SU-DHL-6 (cell line): ENCODE measurements around the gene RAP1A.

Experiments
- H2AFZ ChIP-seq: fragments of 200-600 bp; sonication (generic); 2 replicates; pipeline ENCODE4 v1.6.1; 2014; ENCODE audit warnings: low read depth, mild to moderate bottlenecking, moderate library complexity, mixed read lengths, antibody characterized with exemption, low read length; ENCODE audit not compliant: severe bottlenecking
- H3F3A ChIP-seq: fragments of 200-600 bp; shearing (Covaris generic); 2 replicates; pipeline ENCODE4 v1.6.0; 2016; ENCODE audit warnings: antibody characterized with exemption, mild to moderate bottlenecking; ENCODE audit not compliant: insufficient read depth
- H3K27ac ChIP-seq: fragments of 200-600 bp; sonication (generic); 2 replicates; pipeline ENCODE4 v1.5.1; 2016; ENCODE audit warnings: low read depth, mild to moderate bottlenecking, low read length, moderate library complexity, mixed read lengths
- H3K27me3 ChIP-seq: fragments of 200-600 bp; sonication (generic), shearing (Covaris generic); 2 replicates; pipeline ENCODE4 v1.6.0; 2014; ENCODE audit warnings: mild to moderate bottlenecking, low read length
- H3K36me3 ChIP-seq: fragments of 200-600 bp; sonication (generic); 2 replicates; pipeline ENCODE4 v1.6.1; 2014; ENCODE audit warnings: mild to moderate bottlenecking, low read length, mixed read lengths
- H3K4me2 ChIP-seq: fragments of 300-600, 200-600 bp; shearing (Covaris generic), sonication (generic); 2 replicates; pipeline ENCODE4 v1.6.0; 2014; ENCODE audit warnings: low read length, low read depth, mild to moderate bottlenecking; ENCODE audit not compliant: poor library complexity, severe bottlenecking
- H3K4me3 ChIP-seq: fragments of 200-600 bp; sonication (generic); 2 replicates; pipeline ENCODE4 v1.5.1; 2014; ENCODE audit warnings: antibody characterized with exemption, low read length, mild to moderate bottlenecking, mixed read lengths; ENCODE audit not compliant: insufficient read depth, poor library complexity, severe bottlenecking
- H3K79me2 ChIP-seq: fragments of 200-600 bp; sonication (generic); 2 replicates; pipeline ENCODE4 v1.6.1; 2014; ENCODE audit warnings: mild to moderate bottlenecking, low read length, moderate library complexity; ENCODE audit not compliant: insufficient read depth
- H3K9ac ChIP-seq: fragments of 200-600 bp; sonication (generic); 2 replicates; pipeline ENCODE4 v1.7.0; 2014; ENCODE audit warnings: mild to moderate bottlenecking, low read length
- H3K9me2 ChIP-seq: fragments of 200-600 bp; sonication (generic); replicated peaks from 2 replicates; pipeline ENCODE4 v1.6.1; 2014; ENCODE audit warnings: low read length; ENCODE audit not compliant: insufficient read depth
- H3K9me3 ChIP-seq: fragments of 200-600 bp; sonication (generic); 2 replicates; pipeline ENCODE4 v1.6.1; 2014; ENCODE audit warnings: low read length, mixed read lengths; ENCODE audit not compliant: insufficient read depth
- H4K20me1 ChIP-seq: fragments of 200-600 bp; sonication (generic); 2 replicates; pipeline ENCODE4 v1.6.1; 2014; ENCODE audit warnings: low read depth, mild to moderate bottlenecking, antibody characterized with exemption, low read length, moderate library complexity, mixed read lengths
- CTCF ChIP-seq: fragments of 200-600 bp; sonication (generic); IDR thresholded peaks from one replicate; pipeline ENCODE4 v1.5.1; 2017; ENCODE audit warnings: antibody characterized with exemption, mild to moderate bottlenecking, low read length, moderate library complexity; ENCODE audit not compliant: insufficient read depth, poor library complexity, severe bottlenecking
- EZH2phosphoT487 ChIP-seq: fragments of 200-600 bp; sonication (generic), shearing (Covaris generic); conservative IDR thresholded peaks from 2 replicates; pipeline ENCODE4 v1.6.1; 2018; ENCODE audit warnings: mild to moderate bottlenecking, antibody characterized with exemption, low read length, moderate library complexity, mixed read lengths

RAP1A gene

GRCh38 chr1:111658622-111659021, 39.0 kb downstream of the RAP1A start:
- H4K20me1 ChIP-seq: peaks cover 21% of the 10 kb centered on the region
- no peak overlapping the region for H3K4me2 ChIP-seq
- peaks cover 97% of the 10 kb centered on the region for H3K79me2 ChIP-seq
- no peaks in the 10 kb centered on the region for H3K36me3 ChIP-seq
- no peaks in the 10 kb centered on the region for H3K27me3 ChIP-seq
- no peak overlapping the region for H3K9ac ChIP-seq
- H3K9me3 ChIP-seq: no peaks in the 10 kb centered on the region
- peaks cover 20% of the 10 kb centered on the region; the same call in 1 of the 2 replicates for H3F3A ChIP-seq
- H3K4me3 ChIP-seq: no peak overlapping the region
- H3K27ac ChIP-seq: no peak overlapping the region
- H3K9me2 ChIP-seq: no peaks in the 10 kb centered on the region
- H2AFZ ChIP-seq: no peak overlapping the region
- TF ChIP-seq CTCF (no peak), EZH2phosphoT487 (no peak)

GRCh38 chr1:111660204-111661150, 40.9 kb downstream of the RAP1A start:
- Histone ChIP-seq H3K27ac (peak overlapping the region; percentile 23), H3K9me2 (no peaks in the 10 kb centered on the region), H3K79me2 (peaks cover 98% of the 10 kb centered on the region), H3K4me2 (no peak overlapping the region), H3K4me3 (no peak overlapping the region), H3F3A (peaks cover 9% of the 10 kb centered on the region; the same call in 1 of the 2 replicates), H4K20me1 (peaks cover 18% of the 10 kb centered on the region; the same call in 1 of the 2 replicates), H2AFZ (no peak overlapping the region), H3K9ac (no peak overlapping the region), H3K27me3 (no peaks in the 10 kb centered on the region), H3K9me3 (no peaks in the 10 kb centered on the region), H3K36me3 (no peaks in the 10 kb centered on the region)
- TF ChIP-seq CTCF (no peak), EZH2phosphoT487 (no peak)

GRCh38 chr1:111664652-111665051, 45.1 kb downstream of the RAP1A start:
- Histone ChIP-seq H3K9me2 (no peaks in the 10 kb centered on the region), H3K27ac (no peak overlapping the region), H3K79me2 (peaks cover 93% of the 10 kb centered on the region), H3K9me3 (no peaks in the 10 kb centered on the region), H3K9ac (no peak overlapping the region), H3K4me2 (no peak overlapping the region), H3F3A (peaks cover 7% of the 10 kb centered on the region; the same call in 1 of the 2 replicates), H4K20me1 (peaks cover 8% of the 10 kb centered on the region; the same call in 1 of the 2 replicates), H3K36me3 (no peaks in the 10 kb centered on the region), H2AFZ (no peak overlapping the region), H3K4me3 (no peak overlapping the region), H3K27me3 (no peaks in the 10 kb centered on the region)
- no peak for TF ChIP-seq CTCF
- TF ChIP-seq EZH2phosphoT487: no peak
